Measurements from ENCODE around the gene CRIP3. TPM values are rescaled to one million over a fixed set of nuclear protein-coding genes. Genes with fewer than 3 reads are reported as not detected.

Gene CRIP3
- total and polyA plus RNA-seq, 2 of the 13 experiments (the other 11 are each of a cell fraction or from before 2014, with no cell fraction given), result 6.3 to 9.3 TPM

- TF ChIP-seq ZNF646 (CRISPR knock-in tag; IDR thresholded peaks at IDR 0.05) (no peak), THYN1 (CRISPR knock-in tag; IDR thresholded peaks at IDR 0.05; ENCODE audit: borderline replicate concordance, low read depth) (no peak), KLF11 (CRISPR knock-in tag; IDR thresholded peaks at IDR 0.05) (no peak), ZFX (CRISPR knock-in tag; IDR thresholded peaks at IDR 0.05; ENCODE audit: low read depth) (peak; percentile 35; the same call in 1 of the 2 replicates)
Measured at GRCh38 chr6:43257367-43258145, 51.1 kb downstream of the CRIP3 start (continued).
